HUES48 (cell line): ENCODE results near the gene USHBP1.
A peak's percentile ranks its signal among the peaks of the same experiment; 100 is the strongest.

Experiments
- H3K27ac ChIP-seq: one replicate; pipeline ENCODE4 v1.7.0; 2013; ENCODE audit warnings: low read depth, low read length, inconsistent platforms
- H3K27me3 ChIP-seq: 2 replicates; pipeline ENCODE4 v1.6.1; 2013; ENCODE audit warnings: mild to moderate bottlenecking, low read length; ENCODE audit not compliant: control insufficient read depth, insufficient read depth
- H3K36me3 ChIP-seq: 2 replicates; pipeline ENCODE4 v1.6.1; 2013; ENCODE audit warnings: low read length; ENCODE audit not compliant: control insufficient read depth, insufficient read depth
- H3K4me1 ChIP-seq: 2 replicates; pipeline ENCODE4 v1.6.1; 2013; ENCODE audit warnings: mild to moderate bottlenecking, low read length; ENCODE audit not compliant: control insufficient read depth, insufficient read depth
- H3K4me3 ChIP-seq: 2 replicates; pipeline ENCODE4 v1.5.1; 2013; ENCODE audit warnings: mild to moderate bottlenecking, low read depth, low read length
- H3K9ac ChIP-seq: 2 replicates; pipeline ENCODE4 v1.6.1; 2013; ENCODE audit warnings: mild to moderate bottlenecking, low read depth, low read length, moderate library complexity
- H3K9me3 ChIP-seq: 2 replicates; pipeline ENCODE4 v1.6.1; 2013; ENCODE audit warnings: low read length; ENCODE audit not compliant: control insufficient read depth, insufficient read depth

The USHBP1 gene

GRCh38 chr19:17264641-17264979, at the start of gene USHBP1:
USHBP1 (minus strand) TSS chr19:17264745; CDS start chr19:17264299, 446 bp downstream.
- Histone ChIP-seq H3K27ac (peak within 1 kb of the TSS; percentile 68), H3K9me3 (peaks cover 3% of the 10 kb centered on the region; the same call in 1 of the 2 replicates), H3K36me3 (peaks cover 9% of the 10 kb centered on the region), H3K9ac (no peak within 1 kb of the TSS), H3K4me1 (peaks cover 6% of the 10 kb centered on the region; the same call in 1 of the 2 replicates), H3K27me3 (no peaks in the 10 kb centered on the region), H3K4me3 (no peak within 1 kb of the TSS)

GRCh38 chr19:17314007-17314593, 49.6 kb upstream of the USHBP1 start:
- Histone ChIP-seq H3K27ac (no peak overlapping the region), H3K4me3 (no peak overlapping the region), H3K27me3 (no peaks in the 10 kb centered on the region), H3K9me3 (no peaks in the 10 kb centered on the region), H3K4me1 (peaks cover 6% of the 10 kb centered on the region), H3K9ac (no peak overlapping the region), H3K36me3 (peaks cover 34% of the 10 kb centered on the region)

- Histone ChIP-seq H3K9ac (no peak overlapping the region), H3K9me3 (no peaks in the 10 kb centered on the region), H3K27me3 (no peaks in the 10 kb centered on the region), H3K36me3 (peaks cover 32% of the 10 kb centered on the region), H3K27ac (peak overlapping the region; percentile 80), H3K4me3 (no peak overlapping the region), H3K4me1 (peaks cover 6% of the 10 kb centered on the region)
Measured at GRCh38 chr19:17312189-17313113, 47.9 kb upstream of the USHBP1 start.

GRCh38 chr19:17311455-17312188, 47.1 kb upstream of the USHBP1 start:
- H3K9ac ChIP-seq = no peak overlapping the region

GRCh38 chr19:17309965-17310461, 45.5 kb upstream of the USHBP1 start:
- Histone ChIP-seq H3K4me3 (peak overlapping the region; percentile 85), H3K36me3 (peaks cover 23% of the 10 kb centered on the region), H3K9ac (peak overlapping the region; percentile 4; the same call in 1 of the 2 replicates), H3K27me3 (no peaks in the 10 kb centered on the region), H3K4me1 (peaks cover 8% of the 10 kb centered on the region), H3K27ac (peak overlapping the region; percentile 91), H3K9me3 (no peaks in the 10 kb centered on the region)

More at GRCh38 chr19:17311455-17312188, 47.1 kb upstream of the USHBP1 start:
- Histone ChIP-seq H3K27ac (peak overlapping the region; percentile 80), H3K9me3 (no peaks in the 10 kb centered on the region), H3K4me1 (peaks cover 6% of the 10 kb centered on the region), H3K27me3 (no peaks in the 10 kb centered on the region), H3K4me3 (no peak overlapping the region), H3K36me3 (peaks cover 32% of the 10 kb centered on the region)

GRCh38 chr19:17309198-17309964, 44.8 kb upstream of the USHBP1 start, which contains the start of gene DDA1:
DDA1 (plus strand) TSS chr19:17309563; CDS start chr19:17309655, 92 bp downstream.
- Histone ChIP-seq H3K9me3 (no peaks in the 10 kb centered on the region), H3K4me1 (peaks cover 11% of the 10 kb centered on the region), H3K9ac (peak within 1 kb of the TSS; percentile 4; the same call in 1 of the 2 replicates), H3K27me3 (no peaks in the 10 kb centered on the region), H3K27ac (peak within 1 kb of the TSS; percentile 91), H3K36me3 (peaks cover 17% of the 10 kb centered on the region), H3K4me3 (peak within 1 kb of the TSS; percentile 85)

GRCh38 chr19:17307876-17308377, 43.4 kb upstream of the USHBP1 start:
- peaks cover 9% of the 10 kb centered on the region for H3K36me3 ChIP-seq
- H3K4me1 ChIP-seq = peaks cover 16% of the 10 kb centered on the region
- no peaks in the 10 kb centered on the region for H3K9me3 ChIP-seq
- H3K9ac ChIP-seq = no peak overlapping the region
- H3K27ac ChIP-seq = no peak overlapping the region
- H3K27me3 ChIP-seq = no peaks in the 10 kb centered on the region
- no peak overlapping the region for H3K4me3 ChIP-seq

- H3K4me1 ChIP-seq = peaks cover 26% of the 10 kb centered on the region
- H3K4me3 ChIP-seq = peak overlapping the region; percentile 82
- no peaks in the 10 kb centered on the region for H3K9me3 ChIP-seq
- H3K27me3 ChIP-seq = no peaks in the 10 kb centered on the region
- peaks cover 4% of the 10 kb centered on the region; the same call in 1 of the 2 replicates for H3K36me3 ChIP-seq
- H3K9ac ChIP-seq = peak overlapping the region; percentile 80
- peak overlapping the region; percentile 86 for H3K27ac ChIP-seq
Measured at GRCh38 chr19:17306285-17306714, 41.8 kb upstream of the USHBP1 start.

GRCh38 chr19:17305517-17306284, 41.2 kb upstream of the USHBP1 start, which contains the start of gene MRPL34:
MRPL34 (plus strand) TSS chr19:17305872; CDS start chr19:17305893, 21 bp downstream.
- Histone ChIP-seq H3K4me3 (peak within 1 kb of the TSS; percentile 82), H3K27ac (peak within 1 kb of the TSS; percentile 86), H3K9me3 (no peaks in the 10 kb centered on the region), H3K27me3 (no peaks in the 10 kb centered on the region), H3K4me1 (peaks cover 25% of the 10 kb centered on the region), H3K36me3 (peaks cover 7% of the 10 kb centered on the region; the same call in 1 of the 2 replicates), H3K9ac (peak within 1 kb of the TSS; percentile 80)
